RPMI7951 (cell line): Measurements from ENCODE around the gene MGRN1. TPM values are rescaled to one million over a fixed set of nuclear protein-coding genes. Genes with fewer than 3 reads are reported as not detected.

Experiments used
- DNase-seq: peaks from one replicate; pipeline ENCODE4 v3.0.0-alpha.2; 2012; ENCODE audit warnings: low read depth
- total RNA-seq: library from RNA; depleted of rRNA; stranded (reverse); fragments of >200 nt; shearing (Covaris generic); gene quantifications from 2 replicates; pipeline ENCODE4 v1.2.3, GENCODE V29; 2014

MGRN1 gene
- total RNA-seq, 1 experiment from 2014 or later = 18.3 TPM

- no peak for DNase-seq
Observed at GRCh38 chr16:4687416-4687815, 62.8 kb downstream of the MGRN1 start.

DNA sequence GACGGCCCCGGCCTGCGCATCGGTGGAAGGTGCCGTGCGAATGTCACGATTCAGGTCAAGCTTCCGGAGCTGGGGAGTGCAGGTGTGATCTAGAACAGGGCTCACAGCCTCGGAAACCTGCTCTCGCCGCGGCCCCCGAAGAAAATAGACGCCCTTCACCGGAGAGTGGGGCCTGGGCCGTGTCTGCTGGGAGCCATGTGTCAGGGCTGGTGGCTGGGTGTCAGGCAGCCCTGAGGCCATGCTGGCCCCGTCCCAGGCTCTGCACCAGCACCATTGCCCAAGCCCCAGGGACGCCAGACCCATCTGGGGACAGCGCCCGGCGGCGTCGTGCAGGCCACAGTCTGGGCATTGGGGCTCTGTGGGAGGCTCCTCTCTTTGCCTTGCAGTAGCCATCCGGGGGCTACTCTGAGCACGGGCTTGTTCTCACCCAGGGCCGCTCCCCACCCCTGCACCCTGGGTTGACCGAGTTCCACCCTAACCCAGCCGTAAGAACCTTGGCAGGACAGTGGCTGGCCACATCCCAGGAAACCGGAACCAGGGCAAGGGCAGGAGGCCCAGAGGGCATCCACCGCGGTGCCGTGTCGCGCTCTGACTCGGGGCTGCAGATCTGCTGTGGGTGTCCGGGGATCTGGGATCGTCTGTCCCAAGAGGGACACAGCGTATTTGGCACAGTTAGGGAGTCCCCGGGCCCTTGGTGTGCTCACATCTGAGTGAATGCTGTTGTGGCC, 63.5 kb downstream of the MGRN1 start:
- DNase-seq = no peak

DNA sequence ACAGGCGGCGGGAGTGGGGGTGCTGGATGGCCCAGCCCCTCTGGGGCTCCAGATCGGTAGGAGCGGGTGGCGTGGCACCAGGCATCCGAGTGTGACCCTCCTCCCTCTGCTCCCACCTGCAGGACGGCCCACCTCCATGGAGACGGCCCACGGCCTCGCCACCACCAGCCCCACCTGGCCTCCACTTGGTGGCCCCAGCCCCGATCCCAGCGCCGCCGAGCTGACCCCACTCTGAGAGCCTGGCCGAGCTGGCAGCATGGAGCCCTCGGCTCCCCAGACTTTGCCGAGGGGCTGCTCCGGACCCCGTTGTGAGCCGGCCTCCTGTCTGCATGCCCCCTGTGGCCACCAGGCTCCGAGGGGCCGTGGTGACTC, 64.0 kb downstream of the MGRN1 start:
- DNase-seq = no peak

GRCh38 chr16:4689091-4689671, 64.6 kb downstream of the MGRN1 start:
- no peak for DNase-seq

- DNase-seq = no peak
Observed at GRCh38 chr16:4689864-4690704, 65.5 kb downstream of the MGRN1 start.

DNA sequence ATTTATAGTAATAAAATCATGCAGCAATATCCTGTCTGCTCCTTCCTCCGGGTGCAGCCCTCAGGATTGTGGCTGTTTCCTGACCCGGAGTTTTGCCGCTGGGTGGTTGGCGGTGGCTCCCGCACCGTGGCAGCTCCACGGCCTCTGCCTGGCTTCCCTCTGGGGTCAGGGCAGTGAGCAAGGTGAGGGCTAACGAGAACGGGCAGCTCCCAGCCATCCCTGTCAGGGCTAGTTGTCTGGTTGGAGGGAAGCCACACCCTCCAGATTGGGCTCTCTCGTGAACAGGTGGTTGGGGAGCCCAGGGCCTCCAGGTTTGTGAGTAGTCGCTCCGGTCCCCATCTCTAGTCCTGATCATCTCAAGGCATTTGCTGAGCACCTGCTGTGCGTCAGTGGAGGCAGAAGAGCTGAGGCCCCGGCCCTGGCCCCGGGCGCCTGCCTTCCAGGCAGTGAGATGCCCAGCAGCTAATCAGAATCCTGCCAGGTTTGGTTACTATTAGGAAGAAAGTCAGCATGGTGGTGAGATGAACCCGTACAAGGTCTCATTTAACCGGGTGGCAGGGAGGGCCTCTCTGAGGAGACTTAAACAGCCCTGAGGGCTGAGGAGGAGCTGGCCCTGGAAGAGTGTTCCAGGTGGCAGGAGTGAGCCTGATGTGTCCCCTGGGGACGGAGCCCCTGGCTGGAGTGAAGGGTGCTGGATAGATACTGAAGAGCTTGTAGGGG, 66.5 kb downstream of the MGRN1 start:
- no peak for DNase-seq

DNA sequence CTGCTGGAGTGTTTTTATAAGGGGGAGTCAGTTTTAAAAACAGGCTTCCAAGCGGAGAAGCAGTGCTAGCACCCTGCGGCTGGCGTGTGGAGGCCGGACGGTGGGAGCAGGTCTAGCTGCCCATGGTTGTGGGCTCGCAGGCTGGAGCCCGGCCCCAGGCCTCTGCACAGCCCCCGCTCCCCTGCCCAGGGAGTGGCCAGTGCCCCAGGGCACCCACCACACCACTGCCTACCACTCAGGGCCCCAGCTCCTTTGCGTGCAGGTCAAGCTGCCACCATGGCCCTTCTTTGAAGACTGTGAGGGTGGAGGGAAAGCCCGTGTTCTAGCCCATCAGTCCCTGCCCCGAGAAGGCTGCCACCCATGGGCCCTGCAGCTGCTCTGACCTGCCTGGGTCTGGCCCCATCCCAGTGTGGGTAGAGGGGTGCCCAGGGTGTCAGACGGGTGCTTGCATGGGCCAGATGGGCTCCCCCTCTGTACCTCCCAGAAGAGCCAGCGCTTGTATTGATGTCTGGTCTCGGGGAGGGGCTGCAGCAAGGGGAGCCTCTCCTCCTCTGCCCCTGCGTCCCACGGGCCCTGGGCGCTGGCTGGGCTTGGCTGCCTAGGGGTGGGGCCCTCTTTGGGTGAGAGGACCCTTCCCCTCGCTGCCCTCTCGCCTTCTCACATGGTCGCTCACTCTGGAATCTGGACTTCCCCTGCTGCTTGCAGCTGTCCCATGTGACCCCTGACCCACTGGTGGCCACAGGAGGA, 67.2 kb downstream of the MGRN1 start:
- no peak for DNase-seq

- DNase-seq = no peak
Observed at GRCh38 chr16:4692460-4693295, 68.1 kb downstream of the MGRN1 start.

DNA sequence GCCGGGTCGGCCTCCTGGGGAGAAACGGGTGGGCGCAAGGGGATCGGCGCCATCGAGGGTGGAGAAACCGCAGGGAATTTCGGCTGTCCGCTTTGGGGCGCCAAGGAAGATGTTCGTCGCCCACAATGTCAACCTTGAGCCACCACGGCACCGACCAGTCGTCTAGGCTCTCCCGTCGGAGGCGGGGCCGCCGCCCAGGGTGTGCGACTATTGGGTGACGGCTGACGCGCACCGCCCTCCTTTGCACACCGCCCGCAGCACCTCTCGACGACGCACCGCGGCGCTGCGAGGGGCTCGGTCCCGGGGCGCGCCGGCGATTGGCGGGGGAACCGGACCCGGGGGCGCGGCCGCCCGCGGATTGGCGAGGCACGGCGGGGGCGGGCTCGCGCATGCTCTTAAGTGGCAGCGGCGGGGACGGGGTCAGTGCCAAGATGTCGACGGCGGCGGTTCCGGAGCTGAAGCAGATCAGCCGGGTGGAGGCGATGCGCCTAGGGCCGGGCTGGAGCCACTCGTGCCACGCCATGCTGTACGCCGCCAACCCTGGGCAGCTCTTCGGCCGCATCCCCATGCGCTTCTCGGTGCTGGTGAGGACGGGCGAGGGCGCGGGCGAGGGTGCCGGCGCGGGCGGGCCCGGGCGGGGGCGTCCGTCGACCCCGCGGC, 68.8 kb downstream of the MGRN1 start, which contains the start of gene NUDT16L1:
Gene NUDT16L1 (plus strand): TSS at position 267 of the 660 bp plus-strand sequence. CDS start 165 bp downstream, at position 432.
- DNase-seq = peak; percentile 93

- DNase-seq = peak; percentile 43
Observed at GRCh38 chr16:4693956-4694641, 69.5 kb downstream of the MGRN1 start.

DNA sequence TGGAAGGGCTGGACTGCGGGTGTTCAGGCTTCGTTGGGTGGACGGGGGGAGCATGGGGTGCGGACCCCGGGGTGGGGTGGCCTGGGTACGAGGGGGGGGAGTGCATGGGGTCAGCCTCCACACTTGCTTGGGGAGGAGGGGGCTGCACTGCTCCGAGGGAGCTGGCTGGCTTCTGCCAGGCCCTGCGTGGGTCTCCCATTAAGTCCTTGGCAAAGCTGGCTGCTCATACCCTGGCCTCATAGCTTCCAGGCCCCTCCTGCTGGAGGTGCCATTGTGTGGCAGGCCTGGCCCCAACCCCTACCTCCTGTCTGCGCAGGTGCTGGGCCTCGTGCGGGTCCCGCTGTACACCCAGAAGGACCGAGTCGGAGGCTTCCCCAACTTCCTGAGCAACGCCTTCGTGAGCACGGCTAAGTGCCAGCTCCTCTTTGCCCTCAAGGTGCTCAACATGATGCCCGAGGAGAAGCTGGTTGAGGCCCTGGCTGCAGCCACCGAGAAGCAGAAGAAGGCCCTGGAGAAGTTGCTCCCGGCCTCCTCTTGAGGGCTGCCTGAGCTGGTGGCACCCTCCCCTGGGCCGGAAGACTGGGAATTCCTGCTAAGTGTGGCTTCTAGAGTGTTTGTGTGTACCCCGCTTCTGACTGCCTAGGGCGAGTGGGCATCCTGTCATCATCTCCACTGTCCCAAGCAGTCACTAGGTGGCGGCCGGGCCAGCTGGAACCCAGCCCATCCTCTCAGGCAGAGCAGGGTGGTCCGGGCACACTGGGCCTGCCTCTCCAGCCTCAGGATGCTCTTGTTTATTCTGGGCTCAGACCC, 70.2 kb downstream of the MGRN1 start:
- no peak for DNase-seq

DNA sequence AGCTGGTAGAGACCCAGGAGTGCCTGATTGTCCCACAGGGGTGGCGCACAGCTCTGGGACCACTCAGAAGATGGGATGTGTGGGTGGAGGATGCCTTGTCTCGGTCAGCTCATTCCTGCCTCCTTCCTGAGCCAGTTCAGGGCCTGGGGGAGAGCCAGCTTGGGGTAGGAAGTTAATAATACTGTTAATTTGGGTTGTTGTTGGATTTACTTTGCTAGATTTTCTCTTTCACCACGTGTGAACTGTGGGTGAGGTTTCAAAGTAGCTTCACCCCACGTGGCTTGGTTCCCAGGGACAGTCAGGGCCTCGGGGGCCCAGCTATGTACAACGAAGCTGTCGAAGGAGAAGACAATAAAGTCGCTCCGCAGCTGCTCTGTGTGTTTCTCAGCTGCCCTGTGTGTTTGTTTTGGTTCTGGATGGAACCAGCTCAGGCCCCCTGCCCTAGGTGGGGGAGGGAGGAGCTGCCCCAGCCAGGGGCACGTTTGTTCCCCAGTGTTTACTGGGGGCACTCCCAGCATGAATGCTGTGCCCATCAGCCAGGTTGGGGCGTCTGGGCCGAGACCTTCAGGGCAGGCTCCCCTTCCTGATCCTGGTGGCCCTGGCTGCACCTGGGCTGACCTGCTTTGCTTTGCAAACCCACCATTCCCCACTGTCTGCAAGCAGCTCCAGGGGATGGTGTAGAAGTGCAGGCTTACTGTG, 71.0 kb downstream of the MGRN1 start:
- no peak for DNase-seq

DNA sequence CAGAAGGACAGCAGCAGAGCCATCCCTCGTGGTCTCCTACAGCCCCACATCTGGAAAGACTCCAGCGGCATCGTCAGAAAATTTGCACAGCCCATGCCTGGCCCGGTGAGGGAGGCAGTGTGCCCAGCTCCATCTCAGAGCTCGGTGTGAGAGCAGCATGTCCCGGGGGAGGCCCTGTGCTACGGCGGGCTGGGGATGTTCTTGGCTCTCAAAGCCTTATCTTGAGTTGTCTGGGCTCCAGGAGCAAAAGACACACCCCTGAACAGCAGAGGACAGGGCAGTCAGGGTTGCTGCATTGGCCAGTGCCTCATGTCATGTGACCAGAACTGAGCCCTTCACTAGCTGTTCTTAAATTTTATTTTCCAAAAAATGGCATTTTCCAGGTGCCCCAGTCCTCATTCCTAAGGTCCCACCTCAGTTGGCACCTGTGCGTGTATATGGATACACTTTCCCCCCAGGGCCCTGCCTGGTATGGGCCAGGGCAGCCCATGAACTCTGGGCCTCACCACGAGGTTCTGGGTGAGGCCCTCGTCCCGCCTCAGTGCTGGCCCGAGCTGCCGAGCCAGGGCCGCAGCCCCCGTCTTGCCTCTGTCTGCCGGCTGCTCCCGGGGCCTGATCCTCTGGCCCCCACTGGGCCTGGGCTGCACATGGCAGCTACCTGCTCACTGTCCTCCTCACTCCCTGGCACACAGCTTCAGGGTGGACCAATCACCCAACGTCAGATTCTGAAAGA, 71.7 kb downstream of the MGRN1 start:
- no peak for DNase-seq

DNA sequence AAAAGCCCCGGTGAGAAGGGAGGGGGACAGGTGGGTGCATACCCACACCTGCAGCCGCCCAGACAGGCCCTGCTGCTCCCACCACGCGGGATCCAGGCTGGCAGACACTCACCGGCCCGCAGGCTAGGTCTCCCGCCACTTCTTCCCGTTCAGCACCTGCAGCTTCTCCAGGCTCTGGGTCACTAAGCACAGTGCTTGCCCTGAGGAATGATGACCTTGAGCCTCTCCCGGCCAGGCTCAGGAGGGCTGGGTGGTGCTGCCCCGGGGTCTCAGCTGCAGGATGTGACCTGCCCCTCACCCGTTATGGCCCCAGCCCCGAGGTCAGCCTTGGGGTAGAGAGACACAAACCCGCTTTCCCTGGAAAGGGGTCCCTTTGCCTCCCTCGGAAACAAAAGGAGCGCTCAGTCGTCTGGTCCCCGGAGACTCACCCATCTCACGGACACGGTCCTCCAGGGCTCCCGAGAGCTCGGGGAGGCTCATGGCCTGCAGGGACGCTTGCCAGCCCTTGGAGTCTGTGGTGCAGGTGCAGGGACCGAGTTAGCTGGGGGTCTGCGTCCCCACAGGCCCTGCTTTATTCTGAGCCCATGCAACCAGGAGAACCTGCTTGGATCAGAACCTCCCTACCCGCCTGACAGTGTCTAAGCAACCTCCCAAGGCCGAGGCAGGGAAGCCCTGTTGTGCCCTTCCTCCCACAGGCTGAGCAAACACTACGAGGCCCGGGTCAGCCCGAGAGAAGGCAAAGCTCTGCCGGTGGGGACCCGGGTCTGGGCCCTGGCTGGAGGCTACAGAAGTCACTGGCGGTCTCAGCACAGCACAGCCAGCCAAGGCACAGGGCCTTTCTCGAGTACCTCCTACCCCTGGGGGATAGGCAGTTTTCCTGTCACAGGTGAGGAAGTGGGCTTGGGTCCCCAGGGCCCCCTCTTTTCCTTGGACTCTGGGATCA, 72.5 kb downstream of the MGRN1 start:
- DNase-seq = no peak

GRCh38 chr16:4697848-4698291, 73.2 kb downstream of the MGRN1 start:
- DNase-seq = no peak
